Measurements from ENCODE around the gene DNAJB2. TPM values are rescaled to one million over a fixed set of nuclear protein-coding genes. Genes with fewer than 3 reads are reported as not detected.

Gene DNAJB2
- total and polyA plus RNA-seq, 2 experiments from 2014 or later = 60.6 to 182 TPM

- Histone ChIP-seq H3K36me3 (peaks cover 20% of the 10 kb centered on the region), H3K27ac (no peak overlapping the region), H3K27me3 (no peaks in the 10 kb centered on the region), H3K9me3 (ENCODE audit: low read depth) (no peaks in the 10 kb centered on the region), H3K4me3 (no peak overlapping the region), H3K4me1 (ENCODE audit: low read depth) (peaks cover 11% of the 10 kb centered on the region)
- no peak for TF ChIP-seq CTCF (IDR thresholded peaks at IDR 0.05; ENCODE audit: low read depth, low read length)
- no peak for DNase-seq (ENCODE audit: low read depth in 1 of 2, low spot score in 1 of 2)
Measured at GRCh38 chr2:219282375-219282774, 3.2 kb downstream of the DNAJB2 start.

- H3K9me3 ChIP-seq (ENCODE audit: low read depth) = no peaks in the 10 kb centered on the region
- H3K4me3 ChIP-seq = no peak overlapping the region
- H3K4me1 ChIP-seq (ENCODE audit: low read depth) = peaks cover 8% of the 10 kb centered on the region
- peaks cover 20% of the 10 kb centered on the region for H3K36me3 ChIP-seq
- no peak for DNase-seq (ENCODE audit: low read depth in 1 of 2, low spot score in 1 of 2)
- TF ChIP-seq CTCF (IDR thresholded peaks at IDR 0.05; ENCODE audit: low read depth, low read length) = no peak
- no peak overlapping the region for H3K27ac ChIP-seq
- H3K27me3 ChIP-seq = no peaks in the 10 kb centered on the region
Measured at GRCh38 chr2:219282943-219283581, 3.9 kb downstream of the DNAJB2 start.

- no peak for TF ChIP-seq CTCF (IDR thresholded peaks at IDR 0.05; ENCODE audit: low read depth, low read length)
- Histone ChIP-seq H3K9me3 (ENCODE audit: low read depth) (no peaks in the 10 kb centered on the region), H3K27ac (no peak overlapping the region), H3K27me3 (no peaks in the 10 kb centered on the region), H3K36me3 (peaks cover 20% of the 10 kb centered on the region), H3K4me1 (ENCODE audit: low read depth) (no peaks in the 10 kb centered on the region), H3K4me3 (no peak overlapping the region)
- no peak for DNase-seq (ENCODE audit: low read depth in 1 of 2, low spot score in 1 of 2)
Measured at GRCh38 chr2:219284501-219285372, 5.6 kb downstream of the DNAJB2 start.

- no peaks in the 10 kb centered on the region for H3K9me3 ChIP-seq (ENCODE audit: low read depth)
- H3K4me3 ChIP-seq = no peak overlapping the region
- no peak for DNase-seq (ENCODE audit: low read depth in 1 of 2, low spot score in 1 of 2)
- no peak for TF ChIP-seq CTCF (IDR thresholded peaks at IDR 0.05; ENCODE audit: low read depth, low read length)
- no peak overlapping the region for H3K27ac ChIP-seq
- no peaks in the 10 kb centered on the region for H3K27me3 ChIP-seq
- peaks cover 20% of the 10 kb centered on the region for H3K36me3 ChIP-seq
- H3K4me1 ChIP-seq (ENCODE audit: low read depth) = no peaks in the 10 kb centered on the region
Measured at GRCh38 chr2:219285373-219285735, 6.2 kb downstream of the DNAJB2 start.

- Histone ChIP-seq H3K27ac (no peak overlapping the region), H3K36me3 (peaks cover 16% of the 10 kb centered on the region), H3K27me3 (no peaks in the 10 kb centered on the region), H3K4me1 (ENCODE audit: low read depth) (no peaks in the 10 kb centered on the region), H3K9me3 (ENCODE audit: low read depth) (no peaks in the 10 kb centered on the region), H3K4me3 (no peak overlapping the region)
- no peak for TF ChIP-seq CTCF (IDR thresholded peaks at IDR 0.05; ENCODE audit: low read depth, low read length)
- peak; percentile 70 to 71 for DNase-seq (ENCODE audit: low read depth in 1 of 2, low spot score in 1 of 2)
Measured at GRCh38 chr2:219285894-219286425, 6.8 kb downstream of the DNAJB2 start.
